VCaP (cell line): Measurements from ENCODE around the gene CDH26.

ENCODE experiments used
- H3K27ac ChIP-seq: fragments of 450-650 bp; 2 replicates; pipeline ENCODE4 v1.5.1; 2017
- TF ChIP-seq, protein P1 (sequence below): fragments of 450-650 bp; conservative IDR thresholded peaks from 2 replicates; pipeline ENCODE4 v1.5.1; 2017; ENCODE audit warnings: mild to moderate bottlenecking, moderate library complexity

CDH26 gene

DNA sequence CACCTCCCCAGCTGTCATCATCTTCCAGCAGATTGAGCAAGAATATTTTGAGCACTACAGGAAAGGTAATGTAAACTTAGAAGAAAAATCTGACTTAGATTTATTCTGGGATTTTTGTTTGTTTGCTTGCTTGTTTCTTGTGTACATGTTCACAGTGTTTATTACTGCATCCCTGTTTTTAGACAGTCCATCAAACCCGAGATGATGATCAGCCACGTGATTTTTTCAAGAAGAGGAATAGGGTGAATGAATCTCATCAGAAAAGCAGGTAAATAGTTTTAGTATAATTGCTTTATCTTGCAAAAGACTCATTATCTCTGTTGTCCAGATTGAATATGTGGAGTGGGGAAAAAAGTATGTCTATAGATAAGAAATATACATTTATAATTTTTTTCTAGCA lies 16.0 kb upstream of the CDH26 start:
- TF ChIP-seq, protein P1, sequence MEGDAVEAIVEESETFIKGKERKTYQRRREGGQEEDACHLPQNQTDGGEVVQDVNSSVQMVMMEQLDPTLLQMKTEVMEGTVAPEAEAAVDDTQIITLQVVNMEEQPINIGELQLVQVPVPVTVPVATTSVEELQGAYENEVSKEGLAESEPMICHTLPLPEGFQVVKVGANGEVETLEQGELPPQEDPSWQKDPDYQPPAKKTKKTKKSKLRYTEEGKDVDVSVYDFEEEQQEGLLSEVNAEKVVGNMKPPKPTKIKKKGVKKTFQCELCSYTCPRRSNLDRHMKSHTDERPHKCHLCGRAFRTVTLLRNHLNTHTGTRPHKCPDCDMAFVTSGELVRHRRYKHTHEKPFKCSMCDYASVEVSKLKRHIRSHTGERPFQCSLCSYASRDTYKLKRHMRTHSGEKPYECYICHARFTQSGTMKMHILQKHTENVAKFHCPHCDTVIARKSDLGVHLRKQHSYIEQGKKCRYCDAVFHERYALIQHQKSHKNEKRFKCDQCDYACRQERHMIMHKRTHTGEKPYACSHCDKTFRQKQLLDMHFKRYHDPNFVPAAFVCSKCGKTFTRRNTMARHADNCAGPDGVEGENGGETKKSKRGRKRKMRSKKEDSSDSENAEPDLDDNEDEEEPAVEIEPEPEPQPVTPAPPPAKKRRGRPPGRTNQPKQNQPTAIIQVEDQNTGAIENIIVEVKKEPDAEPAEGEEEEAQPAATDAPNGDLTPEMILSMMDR = no peak
- H3K27ac ChIP-seq = peak overlapping the region; percentile 98

- TF ChIP-seq, protein P1 = no peak
- H3K27ac ChIP-seq = peak overlapping the region; percentile 98
These were observed 13.5 kb upstream of the CDH26 start for GRCh38 chr20:59944726-59945125.

DNA sequence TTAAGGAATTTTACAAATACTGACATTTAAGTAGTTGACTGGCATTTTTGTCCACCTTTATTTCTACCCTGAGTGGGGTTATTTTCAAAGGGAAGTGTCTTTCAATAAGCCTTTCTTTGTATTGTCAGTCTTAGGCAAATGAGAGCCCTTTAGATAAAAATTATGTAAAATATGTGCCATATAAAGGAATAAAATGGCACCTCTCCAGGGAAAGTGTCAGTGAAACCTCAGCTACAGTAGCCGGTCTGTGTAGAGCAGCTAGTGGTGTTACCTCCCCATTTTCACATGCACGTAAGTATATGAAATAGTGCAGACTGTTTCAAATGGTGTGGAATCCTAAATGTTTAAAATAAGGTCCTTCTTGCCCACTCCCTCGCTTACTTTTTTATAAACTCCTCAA lies 13.0 kb upstream of the CDH26 start:
- H3K27ac ChIP-seq = peak overlapping the region; percentile 98
- TF ChIP-seq, protein P1 = no peak

DNA sequence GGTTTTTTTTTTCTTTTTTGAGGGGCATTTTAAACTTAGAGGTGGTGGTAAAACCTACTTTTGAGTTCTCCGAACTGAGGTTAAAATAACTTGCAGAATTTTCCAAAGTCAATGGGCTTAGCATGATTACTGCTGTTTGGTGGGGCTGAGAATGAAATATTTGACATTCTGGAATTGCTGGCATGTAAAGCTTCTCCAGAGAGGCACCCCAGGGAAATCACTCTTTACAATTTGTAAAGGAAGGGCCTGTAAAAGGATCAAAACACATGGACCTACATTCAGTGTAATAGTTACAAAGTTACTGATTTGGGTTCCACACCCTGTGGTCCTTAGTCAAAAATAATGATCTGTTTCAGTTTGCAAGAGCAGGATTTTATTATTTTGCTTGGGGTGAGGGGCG lies 12.5 kb upstream of the CDH26 start:
- H3K27ac ChIP-seq = peak overlapping the region; percentile 98; the same call in 1 of the 2 replicates
- TF ChIP-seq, protein P1 = no peak

DNA sequence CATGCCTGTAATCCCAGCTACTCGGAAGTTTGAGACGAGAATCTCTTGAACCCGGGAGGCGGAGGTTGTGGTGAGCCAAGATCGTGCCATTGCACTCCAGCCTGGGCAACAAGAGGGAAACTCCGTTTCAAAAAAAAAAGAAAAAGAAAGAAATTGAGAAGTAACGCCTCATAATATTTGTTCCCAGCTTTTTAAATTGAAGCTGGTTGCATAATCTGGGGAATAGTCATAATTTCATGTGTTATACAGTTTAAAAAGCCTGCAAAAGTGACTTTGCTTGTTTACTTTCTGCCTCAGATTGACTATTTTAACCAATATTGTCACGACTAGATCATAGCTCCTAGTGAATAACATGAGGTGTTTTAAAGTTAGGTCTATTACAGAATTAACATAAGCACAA lies 10.8 kb upstream of the CDH26 start:
- TF ChIP-seq, protein P1 = no peak
- H3K27ac ChIP-seq = peak overlapping the region; percentile 50

GRCh38 chr20:59948212-59948611 lies 10.0 kb upstream of the CDH26 start:
- peak overlapping the region; percentile 50 for H3K27ac ChIP-seq
- TF ChIP-seq, protein P1 = no peak

DNA sequence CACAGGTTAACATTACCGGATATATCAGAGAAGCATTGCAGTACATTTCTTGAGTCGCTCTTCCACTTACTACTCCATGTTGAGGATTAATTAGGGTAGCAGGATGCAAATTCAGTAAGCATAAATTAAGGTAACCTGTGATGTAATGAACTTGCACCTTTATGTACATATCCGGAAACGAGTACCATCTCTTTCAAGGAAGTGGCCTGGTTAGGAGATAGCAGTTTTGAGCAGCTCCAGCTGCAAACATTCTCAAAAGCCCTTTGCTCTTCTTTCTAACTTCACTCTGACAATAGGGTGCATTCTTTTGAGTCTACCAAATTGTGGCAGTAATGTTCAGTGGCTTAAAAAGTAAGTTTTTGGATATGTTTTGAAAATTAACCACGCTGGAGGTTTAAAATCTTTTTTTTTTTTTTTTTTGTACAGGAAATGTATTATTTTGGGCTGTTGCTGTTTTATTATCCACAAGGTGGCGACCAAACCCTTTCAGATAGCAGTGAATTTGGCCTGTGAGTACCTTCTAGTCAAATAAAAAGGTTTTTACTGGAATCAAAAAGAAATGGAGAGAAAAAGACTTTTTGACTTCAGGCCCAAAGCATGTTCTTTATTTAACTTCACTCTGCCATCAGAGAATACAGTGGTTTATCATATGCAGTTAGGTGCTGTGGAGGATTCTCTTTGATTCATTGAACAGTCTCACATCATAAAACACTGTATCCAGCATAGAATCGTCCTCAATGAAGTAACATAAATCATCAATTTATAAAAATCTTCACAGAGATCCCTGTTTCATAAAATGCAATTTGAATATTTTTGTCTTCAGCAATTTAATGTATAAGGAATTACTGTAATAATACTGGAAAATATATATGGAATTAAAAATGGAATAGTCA lies 9.1 kb upstream of the CDH26 start:
- TF ChIP-seq, protein P1 = peak; percentile 88
- H3K27ac ChIP-seq = peak overlapping the region; percentile 50
